Retinal pigment epithelial cell (primary cell): Measurements from ENCODE around the gene PYHIN1.
A peak's percentile ranks its signal among the peaks of the same experiment; 100 is the strongest.
"Not testable (repeated sequence)": the region's sequence is repeated elsewhere in the genome, so short reads cannot be mapped to it uniquely, and the experiment has no call there.

Experiments used
- DNase-seq: peaks from one replicate; pipeline ENCODE4 v3.0.0-alpha.2; 2010; ENCODE audit warnings: low read depth
- H3K4me3 ChIP-seq: 2 replicates; pipeline ENCODE4 v1.5.1; 2011; ENCODE audit warnings: mild to moderate bottlenecking, low read length, control low read depth, moderate library complexity
- TF ChIP-seq, protein P1 (sequence below): conservative IDR thresholded peaks from 2 replicates; pipeline ENCODE4 v1.5.1; 2011; ENCODE audit warnings: low read depth, low read length, control low read depth, inconsistent platforms

Gene PYHIN1

DNA sequence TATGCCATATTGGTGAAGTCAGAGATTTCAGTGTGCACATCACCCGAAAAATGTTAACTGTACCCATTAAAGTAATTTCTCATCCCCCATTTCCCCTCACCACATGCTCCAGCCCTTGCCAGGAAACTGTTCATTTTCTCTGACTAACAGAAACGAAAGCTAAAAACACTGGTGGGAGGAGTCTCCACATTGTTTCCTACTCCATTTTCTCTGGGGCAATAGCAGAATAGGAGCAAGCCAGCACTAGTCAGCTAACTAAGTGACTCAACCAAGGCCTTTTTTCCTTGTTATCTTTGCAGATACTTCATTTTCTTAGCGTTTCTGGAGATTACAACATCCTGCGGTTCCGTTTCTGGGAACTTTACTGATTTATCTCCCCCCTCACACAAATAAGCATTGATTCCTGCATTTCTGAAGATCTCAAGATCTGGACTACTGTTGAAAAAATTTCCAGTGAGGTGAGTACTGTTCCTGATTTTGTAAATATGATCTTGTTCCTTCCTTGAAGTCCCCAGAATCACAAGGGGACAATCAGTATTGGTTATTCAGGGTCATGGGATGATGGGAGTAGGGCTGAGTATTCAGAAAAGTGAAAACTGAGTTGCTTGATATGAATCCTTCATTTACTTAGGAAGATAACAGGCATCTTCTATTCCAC is 78.5 kb downstream of the PYHIN1 start, which contains the start of gene IFI16:
TSS of gene IFI16 (plus strand) at position 204 of the 658 bp plus-strand sequence. CDS start 4,774 bp downstream, outside the sequence.
- DNase-seq, result no peak
- TF ChIP-seq, protein P1, sequence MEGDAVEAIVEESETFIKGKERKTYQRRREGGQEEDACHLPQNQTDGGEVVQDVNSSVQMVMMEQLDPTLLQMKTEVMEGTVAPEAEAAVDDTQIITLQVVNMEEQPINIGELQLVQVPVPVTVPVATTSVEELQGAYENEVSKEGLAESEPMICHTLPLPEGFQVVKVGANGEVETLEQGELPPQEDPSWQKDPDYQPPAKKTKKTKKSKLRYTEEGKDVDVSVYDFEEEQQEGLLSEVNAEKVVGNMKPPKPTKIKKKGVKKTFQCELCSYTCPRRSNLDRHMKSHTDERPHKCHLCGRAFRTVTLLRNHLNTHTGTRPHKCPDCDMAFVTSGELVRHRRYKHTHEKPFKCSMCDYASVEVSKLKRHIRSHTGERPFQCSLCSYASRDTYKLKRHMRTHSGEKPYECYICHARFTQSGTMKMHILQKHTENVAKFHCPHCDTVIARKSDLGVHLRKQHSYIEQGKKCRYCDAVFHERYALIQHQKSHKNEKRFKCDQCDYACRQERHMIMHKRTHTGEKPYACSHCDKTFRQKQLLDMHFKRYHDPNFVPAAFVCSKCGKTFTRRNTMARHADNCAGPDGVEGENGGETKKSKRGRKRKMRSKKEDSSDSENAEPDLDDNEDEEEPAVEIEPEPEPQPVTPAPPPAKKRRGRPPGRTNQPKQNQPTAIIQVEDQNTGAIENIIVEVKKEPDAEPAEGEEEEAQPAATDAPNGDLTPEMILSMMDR, result no peak
- peak within 1 kb of the TSS; percentile 37 for H3K4me3 ChIP-seq

DNA sequence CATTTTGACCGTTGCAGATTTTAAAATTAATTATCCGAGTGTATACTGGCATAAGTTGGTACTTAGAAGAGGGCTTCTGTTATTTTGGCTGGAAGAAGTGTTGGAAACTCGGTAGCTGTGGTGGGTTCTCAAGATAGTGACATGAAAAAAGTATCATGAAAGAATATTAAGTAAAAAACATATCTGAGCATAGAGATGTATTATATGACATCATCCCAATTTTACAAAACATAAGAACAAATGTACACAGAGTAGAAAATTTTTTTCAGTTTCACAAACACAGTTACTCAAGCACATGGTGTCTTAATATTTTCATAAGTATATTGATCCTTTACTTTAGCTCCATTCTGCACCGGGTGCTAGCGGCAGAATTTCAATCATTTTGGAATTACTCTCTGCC is 79.0 kb downstream of the PYHIN1 start:
- peak overlapping the region; percentile 37 for H3K4me3 ChIP-seq
- no peak for DNase-seq
- TF ChIP-seq, protein P1, result no peak

DNA sequence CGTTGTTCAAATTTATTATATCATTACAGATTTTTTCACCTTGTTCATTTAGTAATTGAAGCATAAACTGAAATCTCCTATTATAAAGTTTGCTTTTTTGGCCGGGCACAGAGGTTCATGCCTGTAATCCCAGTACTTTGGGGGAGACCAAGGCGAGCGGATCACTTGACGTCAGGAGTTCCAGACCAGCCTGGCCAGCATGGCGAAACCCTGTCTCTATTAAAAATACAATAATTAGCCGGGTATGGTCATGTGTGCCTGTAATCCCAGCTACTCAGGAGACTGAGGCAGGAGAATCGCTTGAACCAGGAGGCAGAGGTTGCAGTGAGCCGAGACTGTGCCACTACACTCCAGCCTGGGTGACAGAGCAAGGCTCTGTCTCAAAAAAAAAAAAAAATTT is 79.6 kb downstream of the PYHIN1 start:
- not testable (repeated sequence) for DNase-seq
- H3K4me3 ChIP-seq, result peak overlapping the region; percentile 37

DNA sequence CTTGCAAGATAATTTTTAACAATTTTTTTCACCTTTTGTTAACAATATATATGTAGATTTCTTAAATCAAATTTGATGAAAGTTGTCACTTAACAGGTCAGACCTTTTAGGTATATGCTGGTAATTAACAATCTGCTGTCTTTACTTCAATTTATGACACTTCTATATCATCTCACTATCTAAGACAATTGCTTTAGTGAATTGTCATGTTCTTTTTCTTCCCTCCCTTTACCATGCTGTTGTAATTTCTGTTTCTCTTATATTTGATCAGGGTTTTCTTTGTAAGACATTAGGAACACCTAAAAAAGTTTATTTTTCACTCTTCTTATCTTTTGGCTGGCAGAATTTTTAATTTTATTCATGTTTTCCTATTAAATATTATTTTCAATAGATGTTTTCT is 80.4 kb downstream of the PYHIN1 start:
- H3K4me3 ChIP-seq, result no peak overlapping the region
- TF ChIP-seq, protein P1, result no peak
- DNase-seq, result no peak

DNA sequence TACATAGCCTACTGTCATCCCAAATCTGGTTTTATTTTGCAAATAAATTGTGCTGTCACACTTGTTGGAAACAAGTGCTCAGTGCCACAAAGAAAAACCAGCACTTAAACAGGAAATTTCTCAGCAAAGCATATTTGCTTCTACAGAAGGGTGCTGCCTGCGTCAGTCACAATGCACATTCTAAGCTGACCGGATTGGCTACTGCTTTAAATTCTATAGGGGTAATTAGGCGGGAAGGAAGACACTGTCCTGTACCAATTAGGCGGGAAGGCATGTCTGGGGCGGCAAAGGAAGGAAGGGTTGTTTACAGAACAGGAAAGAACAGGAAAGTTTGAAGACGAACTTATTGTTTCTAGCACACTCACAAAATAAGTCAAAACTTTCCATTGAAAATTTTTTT is 81.1 kb downstream of the PYHIN1 start:
- TF ChIP-seq, protein P1, result no peak
- no peak for DNase-seq
- H3K4me3 ChIP-seq, result no peak overlapping the region

DNA sequence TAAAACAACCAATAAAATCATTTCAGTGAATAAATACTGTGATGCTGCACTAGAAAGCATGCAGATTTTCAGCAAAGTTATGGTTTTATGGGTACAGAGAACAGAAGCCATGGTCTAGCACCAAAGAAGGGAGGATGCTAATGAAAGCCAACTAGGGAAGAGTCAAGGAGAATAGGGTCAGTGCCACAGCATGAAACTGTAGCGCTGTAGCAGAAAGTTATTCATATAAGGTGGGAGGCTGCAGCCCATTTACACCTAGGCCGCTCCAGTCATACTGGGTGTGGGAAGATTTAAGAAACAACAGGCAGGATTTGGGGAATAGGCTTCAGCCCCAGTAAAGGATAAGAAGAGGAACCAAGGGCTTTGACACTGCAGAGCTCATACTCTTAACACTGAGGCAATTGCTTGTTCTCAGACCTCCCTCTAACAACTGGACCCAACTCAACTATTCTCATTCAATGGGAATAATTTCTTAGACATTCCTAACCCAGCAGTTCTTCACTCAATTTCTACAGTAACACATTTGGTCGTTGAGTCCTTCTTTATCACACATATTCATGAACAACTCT is 82.7 kb downstream of the PYHIN1 start:
- TF ChIP-seq, protein P1, result no peak
- H3K4me3 ChIP-seq, result no peak overlapping the region

DNA sequence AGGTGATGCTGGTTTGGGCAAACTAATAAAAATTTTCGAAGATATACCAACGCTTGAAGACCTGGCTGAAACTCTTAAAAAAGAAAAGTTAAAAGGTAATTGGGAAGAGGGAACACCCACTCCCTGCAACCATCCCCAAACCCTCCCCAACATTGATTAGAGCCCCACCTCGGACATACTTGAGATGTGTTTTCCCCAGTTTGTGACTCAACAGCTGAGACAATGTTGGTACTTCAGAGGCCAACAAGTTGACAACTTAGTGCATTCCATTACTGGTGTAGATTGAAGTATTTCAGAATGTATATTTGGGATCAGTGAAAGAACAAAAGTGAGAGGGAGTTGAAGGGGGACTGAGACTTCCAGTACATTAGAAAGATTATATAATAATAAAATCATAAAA is 83.5 kb downstream of the PYHIN1 start:
- TF ChIP-seq, protein P1, result no peak
- DNase-seq, result no peak
- H3K4me3 ChIP-seq, result no peak overlapping the region

More for the DNA sequence above, 82.7 kb downstream of the PYHIN1 start:
- no peak for DNase-seq
